GM10248 (cell line): ENCODE results near the gene GAMT.

ENCODE experiments used
- CTCF ChIA-PET: fragments of 300-600 bp; sonication (Branson Sonifier 250); formaldehyde crosslinking; extraction: SDS; loops from one replicate; lab custom pipeline; 2021; ENCODE audit warnings: antibody characterized with exemption; lab: Yijun Ruan, JAX
- POLR2A ChIA-PET: fragments of 350-650 bp; sonication (Branson Sonifier 250); formaldehyde crosslinking; extraction: SDS; loops from one replicate; lab custom pipeline; 2020; ENCODE audit warnings: antibody characterized with exemption; lab: Yijun Ruan, JAX
- DNase-seq: peaks from one replicate; pipeline ENCODE4 v3.0.0; 2012; ENCODE audit errors: extremely low spot score
- CTCF ChIP-seq: IDR thresholded peaks from 2 replicates; pipeline ENCODE4 v1.5.1; 2012; ENCODE audit warnings: mild to moderate bottlenecking, low read depth; ENCODE audit errors: extremely low read depth, missing control alignments, control extremely low read depth

GAMT gene

DNA sequence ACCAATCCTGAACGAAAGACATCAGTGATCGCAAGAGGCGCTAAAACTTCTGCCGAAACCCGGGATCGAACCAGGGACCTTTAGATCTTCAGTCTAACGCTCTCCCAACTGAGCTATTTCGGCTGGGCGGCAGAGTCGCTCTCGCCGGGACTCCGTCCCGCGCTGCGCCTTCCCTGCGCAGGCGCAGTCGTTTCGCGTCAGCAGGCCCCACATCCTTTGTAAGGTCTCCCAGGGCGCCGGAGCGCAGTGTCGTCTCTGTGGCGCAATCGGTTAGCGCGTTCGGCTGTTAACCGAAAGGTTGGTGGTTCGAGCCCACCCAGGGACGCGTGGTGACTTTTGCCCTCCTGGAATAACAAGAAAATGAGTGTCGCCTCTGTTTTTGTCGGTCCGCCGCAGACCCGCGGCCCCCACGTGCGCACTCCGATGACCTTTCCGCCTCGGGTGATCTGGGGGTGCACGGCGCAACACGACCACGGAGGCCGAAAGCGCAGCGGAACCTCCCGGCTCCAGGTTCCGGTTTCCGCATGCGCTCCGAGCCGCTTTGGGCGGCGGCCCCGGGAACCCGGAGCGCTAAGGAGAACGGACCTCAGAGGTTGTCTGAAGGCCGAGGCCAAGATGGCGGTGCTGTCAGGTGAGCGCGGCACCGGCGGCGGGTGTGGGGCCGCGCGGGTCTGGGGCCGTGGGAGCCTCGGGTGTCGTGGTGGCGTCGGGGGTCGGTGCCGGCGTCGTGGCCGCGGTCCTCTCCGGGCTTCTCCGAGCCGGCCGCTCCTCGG, 17.8 kb downstream of the GAMT start, which contains the start of gene NDUFS7:
Gene NDUFS7 (plus strand): TSS at position 596 of the 773 bp plus-strand sequence. CDS start 20 bp downstream, at position 616.
- ChIA-PET CTCF (interaction anchor here (0.6 to 2.4 kb wide), 5 partner anchors 11 to 134 kb away, joined by 3 to 16 read pairs (median 5); no protein-coding TSS in a partner anchor), POLR2A (interaction anchor here (0.5 kb wide), 1 partner anchor 8 kb away, joined by 3 read pairs; no protein-coding TSS in a partner anchor)
- DNase-seq, result peak; percentile 88
- TF ChIP-seq CTCF, result no peak

GRCh38 chr19:1383017-1383311, 18.4 kb downstream of the GAMT start:
- TF ChIP-seq CTCF, result peak; percentile 1
- no peak for DNase-seq
- ChIA-PET POLR2A (interaction anchor here (0.5 kb wide), 1 partner anchor 8 kb away, joined by 3 read pairs; no protein-coding TSS in a partner anchor), CTCF (interaction anchor here (0.6 to 2.4 kb wide), 5 partner anchors 11 to 134 kb away, joined by 3 to 16 read pairs (median 5); no protein-coding TSS in a partner anchor)

DNA sequence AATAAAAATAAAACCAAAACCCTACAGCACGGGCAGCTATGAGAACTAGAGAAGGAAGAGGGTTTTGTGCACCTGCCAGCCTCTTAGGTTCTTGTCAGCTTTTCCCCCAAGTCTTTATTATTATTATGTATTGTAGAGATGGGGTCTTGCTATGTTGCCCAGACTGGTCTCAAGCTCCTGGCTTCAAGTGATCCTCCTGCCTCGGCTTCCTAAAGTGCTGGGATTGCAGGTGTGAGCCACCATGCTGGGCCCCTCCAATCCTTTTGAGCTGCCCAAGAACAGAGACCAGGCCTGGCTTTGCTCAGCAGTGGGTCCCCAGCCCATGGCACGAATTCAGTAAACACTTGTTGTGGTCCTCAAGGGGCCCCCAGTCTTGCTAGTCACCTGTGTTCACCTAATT, 19.1 kb downstream of the GAMT start:
- POLR2A ChIA-PET, result no interaction called here
- DNase-seq, result no peak
- CTCF ChIA-PET, result interaction anchor here (1.4 to 2.4 kb wide), 3 partner anchors 10 to 102 kb away, joined by 5 to 16 read pairs (median 5); no protein-coding TSS in a partner anchor
- TF ChIP-seq CTCF, result no peak

- DNase-seq, result no peak
- TF ChIP-seq CTCF, result no peak
- ChIA-PET CTCF (interaction anchor here (1.7 kb wide), 1 partner anchor 64 kb away, joined by 5 read pairs; no protein-coding TSS in a partner anchor), POLR2A (no interaction called here)
Observed at GRCh38 chr19:1379961-1380489, 21.3 kb downstream of the GAMT start.

- ChIA-PET POLR2A (no interaction called here), CTCF (interaction anchor here (1.7 kb wide), 1 partner anchor 63 kb away, joined by 5 read pairs; no protein-coding TSS in a partner anchor)
- no peak for TF ChIP-seq CTCF
- DNase-seq, result no peak
Observed at GRCh38 chr19:1379126-1379905, 22.0 kb downstream of the GAMT start.
